T-helper 1 cell treated with Interleukin-12 subunit alpha and Interleukin-12 subunit beta and Interleukin-4 antibody, amounts not matched to agents 30 μg/mL and 1 μg/mL, for 36 hours (primary cell): ENCODE data around the gene RAB3GAP1.
"Not testable (repeated sequence)": the region's sequence is repeated elsewhere in the genome, so short reads cannot be mapped to it uniquely, and the experiment has no call there.

Source experiments
- H3K27ac Mint-ChIP-seq: one replicate; pipeline ENCODE4 v1.8.0; 2021; ENCODE audit warnings: mild to moderate bottlenecking, mixed read lengths
- H3K27me3 Mint-ChIP-seq: one replicate; pipeline ENCODE4 v1.8.0; 2021; ENCODE audit warnings: low read depth, mixed read lengths
- H3K36me3 Mint-ChIP-seq: one replicate; pipeline ENCODE4 v1.8.0; 2021; ENCODE audit warnings: low read depth, mixed read lengths
- H3K4me1 Mint-ChIP-seq: one replicate; pipeline ENCODE4 v1.8.0; 2021; ENCODE audit warnings: low read depth, mixed read lengths
- H3K4me3 Mint-ChIP-seq: one replicate; pipeline ENCODE4 v1.8.0; 2021; ENCODE audit warnings: mild to moderate bottlenecking, moderate library complexity, mixed read lengths
- H3K9me3 Mint-ChIP-seq: one replicate; pipeline ENCODE4 v1.8.0; 2021; ENCODE audit warnings: mixed read lengths

Gene RAB3GAP1

GRCh38 chr2:135113322-135113721 is 61.2 kb downstream of the RAB3GAP1 start:
- H3K9me3 Mint-ChIP-seq = no peaks in the 10 kb centered on the region
- no peak overlapping the region for H3K27ac Mint-ChIP-seq
- peaks cover 19% of the 10 kb centered on the region for H3K36me3 Mint-ChIP-seq
- no peaks in the 10 kb centered on the region for H3K4me1 Mint-ChIP-seq
- no peak overlapping the region for H3K4me3 Mint-ChIP-seq
- no peaks in the 10 kb centered on the region for H3K27me3 Mint-ChIP-seq

- no peaks in the 10 kb centered on the region for H3K27me3 Mint-ChIP-seq
- H3K36me3 Mint-ChIP-seq = peaks cover 22% of the 10 kb centered on the region
- H3K27ac Mint-ChIP-seq = no peak overlapping the region
- H3K9me3 Mint-ChIP-seq = no peaks in the 10 kb centered on the region
- H3K4me1 Mint-ChIP-seq = peaks cover 4% of the 10 kb centered on the region
- H3K4me3 Mint-ChIP-seq = no peak overlapping the region
Measured at GRCh38 chr2:135119582-135119981, 67.5 kb downstream of the RAB3GAP1 start.

GRCh38 chr2:135121016-135121657 is 69.0 kb downstream of the RAB3GAP1 start:
- H3K4me3 Mint-ChIP-seq = no peak overlapping the region
- no peaks in the 10 kb centered on the region for H3K27me3 Mint-ChIP-seq
- peaks cover 29% of the 10 kb centered on the region for H3K36me3 Mint-ChIP-seq
- H3K9me3 Mint-ChIP-seq = no peaks in the 10 kb centered on the region
- no peak overlapping the region for H3K27ac Mint-ChIP-seq
- peaks cover 4% of the 10 kb centered on the region for H3K4me1 Mint-ChIP-seq

GRCh38 chr2:135121658-135122039 is 69.6 kb downstream of the RAB3GAP1 start:
- H3K36me3 Mint-ChIP-seq = peaks cover 29% of the 10 kb centered on the region

GRCh38 chr2:135124924-135125886 is 73.1 kb downstream of the RAB3GAP1 start:
- H3K9me3 Mint-ChIP-seq = no peaks in the 10 kb centered on the region
- H3K4me3 Mint-ChIP-seq = no peak overlapping the region
- no peak overlapping the region for H3K27ac Mint-ChIP-seq
- H3K36me3 Mint-ChIP-seq = peaks cover 28% of the 10 kb centered on the region
- no peaks in the 10 kb centered on the region for H3K27me3 Mint-ChIP-seq
- H3K4me1 Mint-ChIP-seq = peaks cover 1% of the 10 kb centered on the region

More at GRCh38 chr2:135121658-135122039, 69.6 kb downstream of the RAB3GAP1 start:
- H3K27ac Mint-ChIP-seq, H3K27me3 Mint-ChIP-seq, H3K4me3 Mint-ChIP-seq, H3K9me3 Mint-ChIP-seq, H3K4me1 Mint-ChIP-seq: not testable (repeated sequence)

- Mint-ChIP-seq H3K4me3 (no peak overlapping the region), H3K27me3 (no peaks in the 10 kb centered on the region), H3K36me3 (peaks cover 28% of the 10 kb centered on the region), H3K4me1 (peaks cover 3% of the 10 kb centered on the region), H3K27ac (no peak overlapping the region), H3K9me3 (no peaks in the 10 kb centered on the region)
Measured at GRCh38 chr2:135125940-135126339, 73.8 kb downstream of the RAB3GAP1 start.

- Mint-ChIP-seq H3K4me3 (no peak overlapping the region), H3K36me3 (peaks cover 43% of the 10 kb centered on the region)
Measured at GRCh38 chr2:135130751-135131150, 78.7 kb downstream of the RAB3GAP1 start.

GRCh38 chr2:135132314-135132713 is 80.2 kb downstream of the RAB3GAP1 start:
- no peak overlapping the region for H3K27ac Mint-ChIP-seq
- H3K4me3 Mint-ChIP-seq = no peak overlapping the region
- H3K9me3 Mint-ChIP-seq = no peaks in the 10 kb centered on the region
- H3K36me3 Mint-ChIP-seq = peaks cover 53% of the 10 kb centered on the region
- H3K4me1 Mint-ChIP-seq = peaks cover 3% of the 10 kb centered on the region
- no peaks in the 10 kb centered on the region for H3K27me3 Mint-ChIP-seq

More at GRCh38 chr2:135130751-135131150, 78.7 kb downstream of the RAB3GAP1 start:
- no peaks in the 10 kb centered on the region for H3K9me3 Mint-ChIP-seq
- no peaks in the 10 kb centered on the region for H3K27me3 Mint-ChIP-seq
- peaks cover 3% of the 10 kb centered on the region for H3K4me1 Mint-ChIP-seq
- H3K27ac Mint-ChIP-seq = no peak overlapping the region

- H3K36me3 Mint-ChIP-seq = peaks cover 59% of the 10 kb centered on the region
- H3K27me3 Mint-ChIP-seq = no peaks in the 10 kb centered on the region
- H3K27ac Mint-ChIP-seq = no peak overlapping the region
- H3K9me3 Mint-ChIP-seq = peaks cover 30% of the 10 kb centered on the region
- no peak overlapping the region for H3K4me3 Mint-ChIP-seq
- no peaks in the 10 kb centered on the region for H3K4me1 Mint-ChIP-seq
Measured at GRCh38 chr2:135140606-135141005, 88.5 kb downstream of the RAB3GAP1 start.

GRCh38 chr2:135142323-135142722 is 90.2 kb downstream of the RAB3GAP1 start:
- no peaks in the 10 kb centered on the region for H3K27me3 Mint-ChIP-seq
- peaks cover 30% of the 10 kb centered on the region for H3K9me3 Mint-ChIP-seq
- H3K4me1 Mint-ChIP-seq = no peaks in the 10 kb centered on the region
- H3K36me3 Mint-ChIP-seq = peaks cover 47% of the 10 kb centered on the region
- no peak overlapping the region for H3K27ac Mint-ChIP-seq
- H3K4me3 Mint-ChIP-seq = no peak overlapping the region

GRCh38 chr2:135144343-135144742 is 92.3 kb downstream of the RAB3GAP1 start:
- peaks cover 30% of the 10 kb centered on the region for H3K9me3 Mint-ChIP-seq
- H3K4me3 Mint-ChIP-seq = no peak overlapping the region
- peaks cover 44% of the 10 kb centered on the region for H3K36me3 Mint-ChIP-seq
- no peak overlapping the region for H3K27ac Mint-ChIP-seq
- peaks cover 2% of the 10 kb centered on the region for H3K4me1 Mint-ChIP-seq
- H3K27me3 Mint-ChIP-seq = no peaks in the 10 kb centered on the region

- peaks cover 1% of the 10 kb centered on the region for H3K9me3 Mint-ChIP-seq
- no peaks in the 10 kb centered on the region for H3K27me3 Mint-ChIP-seq
- no peak overlapping the region for H3K4me3 Mint-ChIP-seq
- peaks cover 40% of the 10 kb centered on the region for H3K36me3 Mint-ChIP-seq
- H3K27ac Mint-ChIP-seq = no peak overlapping the region
- H3K4me1 Mint-ChIP-seq = peaks cover 10% of the 10 kb centered on the region
Measured at GRCh38 chr2:135149251-135149650, 97.2 kb downstream of the RAB3GAP1 start.

- Mint-ChIP-seq H3K4me3 (no peak overlapping the region), H3K36me3 (peaks cover 43% of the 10 kb centered on the region), H3K27me3 (no peaks in the 10 kb centered on the region), H3K27ac (no peak overlapping the region), H3K4me1 (peaks cover 19% of the 10 kb centered on the region), H3K9me3 (no peaks in the 10 kb centered on the region)
Measured at GRCh38 chr2:135150725-135151124, 98.6 kb downstream of the RAB3GAP1 start.

GRCh38 chr2:135151615-135152014 is 99.5 kb downstream of the RAB3GAP1 start:
- H3K27me3 Mint-ChIP-seq = no peaks in the 10 kb centered on the region
- no peaks in the 10 kb centered on the region for H3K9me3 Mint-ChIP-seq
- H3K4me1 Mint-ChIP-seq = peaks cover 20% of the 10 kb centered on the region
- no peak overlapping the region for H3K4me3 Mint-ChIP-seq
- H3K36me3 Mint-ChIP-seq = peaks cover 46% of the 10 kb centered on the region
- H3K27ac Mint-ChIP-seq = no peak overlapping the region

GRCh38 chr2:135152361-135152760 is 100.3 kb downstream of the RAB3GAP1 start:
- no peak overlapping the region for H3K4me3 Mint-ChIP-seq
- peaks cover 20% of the 10 kb centered on the region for H3K4me1 Mint-ChIP-seq
- peaks cover 49% of the 10 kb centered on the region for H3K36me3 Mint-ChIP-seq
- H3K9me3 Mint-ChIP-seq = no peaks in the 10 kb centered on the region
- H3K27me3 Mint-ChIP-seq = no peaks in the 10 kb centered on the region
- H3K27ac Mint-ChIP-seq = no peak overlapping the region
